A549 (cell line): ENCODE data around the gene CCDC71.

Experiments
- CEBPB ChIP-seq, 2 experiments: fragments of >200 bp in 1 of 2; sonication (Bioruptor Twin) in 1 of 2; formaldehyde crosslinking in 1 of 2; IDR thresholded peaks; 2 replicates each; pipeline ENCODE4 v1.6.1; 2012 to 2016
- EP300 ChIP-seq, 2 experiments: fragments of >200 bp; sonication (Bioruptor Twin); formaldehyde crosslinking; IDR thresholded peaks; 2 replicates in 1 of 2; 3 replicates in 1 of 2; pipeline ENCODE4 v1.6.1; 2016 to 2017
- ESRRA ChIP-seq: fragments of 150-350 bp; IDR thresholded peaks from 2 replicates; pipeline ENCODE4 v1.6.1; 2014; ENCODE audit warnings: mild to moderate bottlenecking, low read length, borderline replicate concordance
- MAZ ChIP-seq: fragments of 150-350 bp; IDR thresholded peaks from 2 replicates; pipeline ENCODE4 v1.6.1; 2014; ENCODE audit warnings: antibody characterized with exemption, low read depth, low read length, borderline replicate concordance
- NPAS2 ChIP-seq: fragments of 250-450 bp; sonication (Bioruptor Pico); IDR thresholded peaks from 2 replicates; pipeline ENCODE4 v1.8.0; 2022; ENCODE audit warnings: mild to moderate bottlenecking, moderate library complexity, borderline replicate concordance
- NR3C1 ChIP-seq: fragments of >200 bp; sonication (Bioruptor Twin); formaldehyde crosslinking; IDR thresholded peaks from 3 replicates; pipeline ENCODE4 v1.6.1; 2017
- POLR2A ChIP-seq: IDR thresholded peaks from 2 replicates; pipeline ENCODE4 v1.6.1; 2012; ENCODE audit warnings: mild to moderate bottlenecking, low read length
- USF2 ChIP-seq: fragments of 450-650 bp; IDR thresholded peaks from 2 replicates; pipeline ENCODE4 v1.6.1; 2014; ENCODE audit warnings: antibody characterized with exemption
- TF ChIP-seq, protein P1 (sequence below): fragments of >200 bp; sonication (Bioruptor Twin); formaldehyde crosslinking; IDR thresholded peaks from 3 replicates; pipeline ENCODE4 v1.5.1; 2016
- TF ChIP-seq, protein P2 (sequence below): IDR thresholded peaks from 2 replicates; pipeline ENCODE4 v1.6.1; 2012

- TF ChIP-seq CEBPB (IDR thresholded peaks at IDR 0.05) (no peak), POLR2A (no peak), NR3C1 (no peak), USF2 (no peak), ESRRA (no peak), EP300 (IDR thresholded peaks at IDR 0.05) (no peak), MAZ (no peak), NPAS2 (no peak)
- TF ChIP-seq, protein P1, sequence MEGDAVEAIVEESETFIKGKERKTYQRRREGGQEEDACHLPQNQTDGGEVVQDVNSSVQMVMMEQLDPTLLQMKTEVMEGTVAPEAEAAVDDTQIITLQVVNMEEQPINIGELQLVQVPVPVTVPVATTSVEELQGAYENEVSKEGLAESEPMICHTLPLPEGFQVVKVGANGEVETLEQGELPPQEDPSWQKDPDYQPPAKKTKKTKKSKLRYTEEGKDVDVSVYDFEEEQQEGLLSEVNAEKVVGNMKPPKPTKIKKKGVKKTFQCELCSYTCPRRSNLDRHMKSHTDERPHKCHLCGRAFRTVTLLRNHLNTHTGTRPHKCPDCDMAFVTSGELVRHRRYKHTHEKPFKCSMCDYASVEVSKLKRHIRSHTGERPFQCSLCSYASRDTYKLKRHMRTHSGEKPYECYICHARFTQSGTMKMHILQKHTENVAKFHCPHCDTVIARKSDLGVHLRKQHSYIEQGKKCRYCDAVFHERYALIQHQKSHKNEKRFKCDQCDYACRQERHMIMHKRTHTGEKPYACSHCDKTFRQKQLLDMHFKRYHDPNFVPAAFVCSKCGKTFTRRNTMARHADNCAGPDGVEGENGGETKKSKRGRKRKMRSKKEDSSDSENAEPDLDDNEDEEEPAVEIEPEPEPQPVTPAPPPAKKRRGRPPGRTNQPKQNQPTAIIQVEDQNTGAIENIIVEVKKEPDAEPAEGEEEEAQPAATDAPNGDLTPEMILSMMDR = no peak
- TF ChIP-seq, protein P2, sequence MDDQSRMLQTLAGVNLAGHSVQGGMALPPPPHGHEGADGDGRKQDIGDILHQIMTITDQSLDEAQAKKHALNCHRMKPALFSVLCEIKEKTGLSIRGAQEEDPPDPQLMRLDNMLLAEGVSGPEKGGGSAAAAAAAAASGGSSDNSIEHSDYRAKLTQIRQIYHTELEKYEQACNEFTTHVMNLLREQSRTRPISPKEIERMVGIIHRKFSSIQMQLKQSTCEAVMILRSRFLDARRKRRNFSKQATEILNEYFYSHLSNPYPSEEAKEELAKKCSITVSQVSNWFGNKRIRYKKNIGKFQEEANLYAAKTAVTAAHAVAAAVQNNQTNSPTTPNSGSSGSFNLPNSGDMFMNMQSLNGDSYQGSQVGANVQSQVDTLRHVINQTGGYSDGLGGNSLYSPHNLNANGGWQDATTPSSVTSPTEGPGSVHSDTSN = no peak
These were observed 30.6 kb downstream of the CCDC71 start for GRCh38 chr3:49135499-49135898.
